Measurements from ENCODE around the gene WNT6. TPM values are rescaled to one million over a fixed set of nuclear protein-coding genes. Genes with fewer than 3 reads are reported as not detected.

WNT6 gene
- total and polyA plus RNA-seq, 4 donors, result 0.08 to 0.20 TPM; not detected in 2

- Histone ChIP-seq H3K4me1 (ENCODE audit: control insufficient read depth in 4 of 4, insufficient read depth in 4 of 4, low read length in 3 of 4) (peaks cover 0 to 20% (median 10%) of the 10 kb centered on the region in 4 donors), H3K27ac (ENCODE audit: low read depth in 1 of 2, low read length in 2 of 2) (no peak overlapping the region), H3K9me3 (ENCODE audit: control insufficient read depth in 4 of 4, low read length in 3 of 4) (no peaks in the 10 kb centered on the region), H3K9ac (ENCODE audit: low read depth in 1 of 2, low read length in 2 of 2) (no peak overlapping the region), H3K36me3 (ENCODE audit: control insufficient read depth in 4 of 4, insufficient read depth in 3 of 4, low read depth in 1 of 4, low read length in 3 of 4) (no peaks in the 10 kb centered on the region), H3K27me3 (ENCODE audit: control insufficient read depth in 4 of 4, insufficient read depth in 4 of 4, low read length in 3 of 4) (peaks cover 5 to 25% (median 10%) of the 10 kb centered on the region in 4 donors), H3K4me3 (ENCODE audit: low read depth in 1 of 3, low read length in 3 of 3) (no peak overlapping the region)
- WGBS, result 17% methylated on average over 10 of the region's 10 CpGs
- no peak for TF ChIP-seq SP1 (IDR thresholded peaks at IDR 0.05)
- no peak for TF ChIP-seq HNF4G (IDR thresholded peaks at IDR 0.05)
- no peak for TF ChIP-seq GABPA (IDR thresholded peaks at IDR 0.05 in 1 of 2, conservative IDR thresholded peaks at IDR 0.05 in 1 of 2)
- TF ChIP-seq RAD21 (IDR thresholded peaks at IDR 0.05), result no peak
- TF ChIP-seq FOXA2 (IDR thresholded peaks at IDR 0.05), result no peak
- DNase-seq (ENCODE audit: low spot score), result no peak
These were observed 2.1 kb upstream of the WNT6 start for GRCh38 chr2:218857371-218858137.

DNA sequence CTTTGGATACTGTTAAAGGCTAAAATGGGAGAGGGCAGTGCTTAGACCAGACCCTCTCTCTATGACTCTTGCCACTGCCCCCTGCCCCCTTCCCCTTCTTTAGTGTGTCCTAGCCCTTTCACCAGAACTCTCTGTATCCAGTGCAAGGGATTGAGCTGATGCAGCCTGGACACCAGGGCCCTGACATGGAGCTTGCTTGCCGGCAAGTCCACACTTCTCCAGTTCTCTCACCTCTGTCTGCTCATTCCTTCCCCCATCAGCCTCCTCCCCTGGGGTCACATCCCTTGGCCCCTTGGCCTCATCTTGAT is 1.5 kb upstream of the WNT6 start:
- no peak overlapping the region for H3K27ac ChIP-seq (ENCODE audit: low read depth in 1 of 2, low read length in 2 of 2)
- H3K4me1 ChIP-seq (ENCODE audit: control insufficient read depth in 4 of 4, insufficient read depth in 4 of 4, low read length in 3 of 4), result peaks cover 0 to 20% (median 10%) of the 10 kb centered on the region in 4 donors
- WGBS, result 10% methylated on average over 1 of the region's 1 CpG
- no peak overlapping the region for H3K9ac ChIP-seq (ENCODE audit: low read depth in 1 of 2, low read length in 2 of 2)
- no peaks in the 10 kb centered on the region for H3K9me3 ChIP-seq (ENCODE audit: control insufficient read depth in 4 of 4, low read length in 3 of 4)
- DNase-seq (ENCODE audit: low spot score), result no peak
- H3K36me3 ChIP-seq (ENCODE audit: control insufficient read depth in 4 of 4, insufficient read depth in 3 of 4, low read depth in 1 of 4, low read length in 3 of 4), result no peaks in the 10 kb centered on the region
- peaks cover 5 to 25% (median 10%) of the 10 kb centered on the region in 4 donors for H3K27me3 ChIP-seq (ENCODE audit: control insufficient read depth in 4 of 4, insufficient read depth in 4 of 4, low read length in 3 of 4)
- TF ChIP-seq RAD21 (IDR thresholded peaks at IDR 0.05), result no peak
- TF ChIP-seq, protein P1, sequence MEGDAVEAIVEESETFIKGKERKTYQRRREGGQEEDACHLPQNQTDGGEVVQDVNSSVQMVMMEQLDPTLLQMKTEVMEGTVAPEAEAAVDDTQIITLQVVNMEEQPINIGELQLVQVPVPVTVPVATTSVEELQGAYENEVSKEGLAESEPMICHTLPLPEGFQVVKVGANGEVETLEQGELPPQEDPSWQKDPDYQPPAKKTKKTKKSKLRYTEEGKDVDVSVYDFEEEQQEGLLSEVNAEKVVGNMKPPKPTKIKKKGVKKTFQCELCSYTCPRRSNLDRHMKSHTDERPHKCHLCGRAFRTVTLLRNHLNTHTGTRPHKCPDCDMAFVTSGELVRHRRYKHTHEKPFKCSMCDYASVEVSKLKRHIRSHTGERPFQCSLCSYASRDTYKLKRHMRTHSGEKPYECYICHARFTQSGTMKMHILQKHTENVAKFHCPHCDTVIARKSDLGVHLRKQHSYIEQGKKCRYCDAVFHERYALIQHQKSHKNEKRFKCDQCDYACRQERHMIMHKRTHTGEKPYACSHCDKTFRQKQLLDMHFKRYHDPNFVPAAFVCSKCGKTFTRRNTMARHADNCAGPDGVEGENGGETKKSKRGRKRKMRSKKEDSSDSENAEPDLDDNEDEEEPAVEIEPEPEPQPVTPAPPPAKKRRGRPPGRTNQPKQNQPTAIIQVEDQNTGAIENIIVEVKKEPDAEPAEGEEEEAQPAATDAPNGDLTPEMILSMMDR (IDR thresholded peaks at IDR 0.05; ENCODE audit: low read depth, low read length, missing input control), result no peak
- TF ChIP-seq YY1 (IDR thresholded peaks at IDR 0.05), result no peak
- TF ChIP-seq NR2F2 (IDR thresholded peaks at IDR 0.05), result no peak
- no peak overlapping the region for H3K4me3 ChIP-seq (ENCODE audit: low read depth in 1 of 3, low read length in 3 of 3)

- Histone ChIP-seq H3K9me3 (ENCODE audit: control insufficient read depth in 4 of 4, low read length in 3 of 4) (no peaks in the 10 kb centered on the region), H3K27ac (ENCODE audit: low read depth in 1 of 2, low read length in 2 of 2) (no peak overlapping the region), H3K9ac (ENCODE audit: low read depth in 1 of 2, low read length in 2 of 2) (no peak overlapping the region), H3K4me1 (ENCODE audit: control insufficient read depth in 4 of 4, insufficient read depth in 4 of 4, low read length in 3 of 4) (peaks cover 0 to 20% (median 10%) of the 10 kb centered on the region in 4 donors), H3K36me3 (ENCODE audit: control insufficient read depth in 4 of 4, insufficient read depth in 3 of 4, low read depth in 1 of 4, low read length in 3 of 4) (no peaks in the 10 kb centered on the region), H3K4me3 (ENCODE audit: low read depth in 1 of 3, low read length in 3 of 3) (peak overlapping the region in 1 of 3 donors; percentile 45), H3K27me3 (ENCODE audit: control insufficient read depth in 4 of 4, insufficient read depth in 4 of 4, low read length in 3 of 4) (peaks cover 5 to 21% (median 7%) of the 10 kb centered on the region in 4 donors)
- no peak for DNase-seq (ENCODE audit: low spot score)
- 5% methylated on average over 51 of the region's 51 CpGs for WGBS
- no peak for TF ChIP-seq HNF4G (IDR thresholded peaks at IDR 0.05)
- TF ChIP-seq, protein P2, sequence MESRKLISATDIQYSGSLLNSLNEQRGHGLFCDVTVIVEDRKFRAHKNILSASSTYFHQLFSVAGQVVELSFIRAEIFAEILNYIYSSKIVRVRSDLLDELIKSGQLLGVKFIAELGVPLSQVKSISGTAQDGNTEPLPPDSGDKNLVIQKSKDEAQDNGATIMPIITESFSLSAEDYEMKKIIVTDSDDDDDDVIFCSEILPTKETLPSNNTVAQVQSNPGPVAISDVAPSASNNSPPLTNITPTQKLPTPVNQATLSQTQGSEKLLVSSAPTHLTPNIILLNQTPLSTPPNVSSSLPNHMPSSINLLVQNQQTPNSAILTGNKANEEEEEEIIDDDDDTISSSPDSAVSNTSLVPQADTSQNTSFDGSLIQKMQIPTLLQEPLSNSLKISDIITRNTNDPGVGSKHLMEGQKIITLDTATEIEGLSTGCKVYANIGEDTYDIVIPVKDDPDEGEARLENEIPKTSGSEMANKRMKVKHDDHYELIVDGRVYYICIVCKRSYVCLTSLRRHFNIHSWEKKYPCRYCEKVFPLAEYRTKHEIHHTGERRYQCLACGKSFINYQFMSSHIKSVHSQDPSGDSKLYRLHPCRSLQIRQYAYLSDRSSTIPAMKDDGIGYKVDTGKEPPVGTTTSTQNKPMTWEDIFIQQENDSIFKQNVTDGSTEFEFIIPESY (IDR thresholded peaks at IDR 0.05), result no peak
- TF ChIP-seq ATF3 (IDR thresholded peaks at IDR 0.05), result no peak
- TF ChIP-seq FOXA2 (IDR thresholded peaks at IDR 0.05), result no peak
- TF ChIP-seq, protein P1 (IDR thresholded peaks at IDR 0.05; ENCODE audit: low read depth, low read length, missing input control), result no peak
- TF ChIP-seq TAF1 (conservative IDR thresholded peaks at IDR 0.05), result no peak
- TF ChIP-seq EGR1 (IDR thresholded peaks at IDR 0.05; ENCODE audit: low read depth in 2 of 2), result no peak
- no peak for TF ChIP-seq RXRA (IDR thresholded peaks at IDR 0.05)
- no peak for TF ChIP-seq GABPA (IDR thresholded peaks at IDR 0.05 in 1 of 2, conservative IDR thresholded peaks at IDR 0.05 in 1 of 2)
- TF ChIP-seq RAD21 (IDR thresholded peaks at IDR 0.05), result no peak
- no peak for TF ChIP-seq MAX (IDR thresholded peaks at IDR 0.05)
- no peak for TF ChIP-seq JUND (IDR thresholded peaks at IDR 0.05)
- no peak for TF ChIP-seq HNF4A (conservative IDR thresholded peaks at IDR 0.05)
- TF ChIP-seq SP1 (IDR thresholded peaks at IDR 0.05), result no peak
- TF ChIP-seq FOXA1 (IDR thresholded peaks at IDR 0.05), result no peak
These were observed 692 bp upstream of the WNT6 start for GRCh38 chr2:218858671-218859555.
